GM12873 (cell line): ENCODE results near the gene KCNB1.

Experiments
- TF ChIP-seq, protein P1 (sequence below): IDR thresholded peaks from 2 replicates; pipeline ENCODE4 v1.5.1; 2012; ENCODE audit warnings: low read depth, mild to moderate bottlenecking, moderate library complexity, low read length, control low read depth; ENCODE audit not compliant: insufficient read depth; ENCODE audit errors: missing control alignments

The KCNB1 gene

DNA sequence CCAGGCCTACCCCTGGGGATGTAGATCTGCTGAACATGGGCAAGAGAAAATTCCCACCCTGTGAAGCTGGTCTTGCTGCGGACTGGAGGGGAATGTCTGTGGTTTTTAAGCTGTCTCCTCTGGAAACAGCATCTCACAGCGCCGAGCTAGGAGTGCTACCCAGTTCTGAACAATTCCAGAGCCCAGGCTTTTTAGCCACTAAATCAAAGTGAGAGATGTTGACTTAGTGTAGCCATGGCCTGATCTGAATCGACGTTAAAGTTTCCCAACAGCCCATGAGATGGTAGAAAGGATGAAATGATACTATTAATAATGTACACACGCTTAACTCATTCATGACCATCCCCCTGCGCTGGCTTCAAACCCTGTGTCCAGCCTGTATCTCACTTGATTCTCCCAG lies 63.7 kb downstream of the KCNB1 start:
- TF ChIP-seq, protein P1, sequence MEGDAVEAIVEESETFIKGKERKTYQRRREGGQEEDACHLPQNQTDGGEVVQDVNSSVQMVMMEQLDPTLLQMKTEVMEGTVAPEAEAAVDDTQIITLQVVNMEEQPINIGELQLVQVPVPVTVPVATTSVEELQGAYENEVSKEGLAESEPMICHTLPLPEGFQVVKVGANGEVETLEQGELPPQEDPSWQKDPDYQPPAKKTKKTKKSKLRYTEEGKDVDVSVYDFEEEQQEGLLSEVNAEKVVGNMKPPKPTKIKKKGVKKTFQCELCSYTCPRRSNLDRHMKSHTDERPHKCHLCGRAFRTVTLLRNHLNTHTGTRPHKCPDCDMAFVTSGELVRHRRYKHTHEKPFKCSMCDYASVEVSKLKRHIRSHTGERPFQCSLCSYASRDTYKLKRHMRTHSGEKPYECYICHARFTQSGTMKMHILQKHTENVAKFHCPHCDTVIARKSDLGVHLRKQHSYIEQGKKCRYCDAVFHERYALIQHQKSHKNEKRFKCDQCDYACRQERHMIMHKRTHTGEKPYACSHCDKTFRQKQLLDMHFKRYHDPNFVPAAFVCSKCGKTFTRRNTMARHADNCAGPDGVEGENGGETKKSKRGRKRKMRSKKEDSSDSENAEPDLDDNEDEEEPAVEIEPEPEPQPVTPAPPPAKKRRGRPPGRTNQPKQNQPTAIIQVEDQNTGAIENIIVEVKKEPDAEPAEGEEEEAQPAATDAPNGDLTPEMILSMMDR, result no peak

DNA sequence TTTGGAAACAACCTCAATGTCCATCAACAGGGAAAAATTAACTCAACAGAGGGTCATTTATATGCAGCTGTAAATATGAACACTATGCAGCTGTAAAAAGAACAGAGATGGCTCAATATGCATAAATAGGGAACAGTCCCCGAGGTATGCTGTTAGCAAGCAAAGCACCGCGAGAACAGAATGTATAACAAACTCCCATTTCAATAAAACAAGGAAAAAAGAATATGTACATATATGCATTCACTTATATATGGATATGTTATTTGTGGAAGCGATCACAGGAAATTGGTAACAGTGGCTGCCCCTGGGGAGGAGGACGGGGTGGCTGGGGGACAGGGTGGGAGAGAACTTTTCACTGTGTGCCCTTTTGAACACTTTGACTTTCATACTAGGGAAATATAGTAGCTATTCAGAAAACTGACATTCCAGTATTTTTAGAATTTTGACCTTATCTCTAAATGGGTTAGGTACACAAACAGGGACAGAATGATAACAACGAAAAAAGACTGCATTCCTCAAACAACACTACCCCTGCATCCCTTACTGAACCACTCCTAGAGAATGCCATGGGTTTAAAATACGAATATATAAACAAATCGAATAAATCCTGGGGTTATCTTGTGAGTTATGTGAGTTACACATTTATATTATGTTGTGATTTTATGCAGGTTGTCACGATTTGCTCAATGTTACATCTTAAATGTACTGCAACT lies 64.5 kb downstream of the KCNB1 start:
- TF ChIP-seq, protein P1, result no peak

DNA sequence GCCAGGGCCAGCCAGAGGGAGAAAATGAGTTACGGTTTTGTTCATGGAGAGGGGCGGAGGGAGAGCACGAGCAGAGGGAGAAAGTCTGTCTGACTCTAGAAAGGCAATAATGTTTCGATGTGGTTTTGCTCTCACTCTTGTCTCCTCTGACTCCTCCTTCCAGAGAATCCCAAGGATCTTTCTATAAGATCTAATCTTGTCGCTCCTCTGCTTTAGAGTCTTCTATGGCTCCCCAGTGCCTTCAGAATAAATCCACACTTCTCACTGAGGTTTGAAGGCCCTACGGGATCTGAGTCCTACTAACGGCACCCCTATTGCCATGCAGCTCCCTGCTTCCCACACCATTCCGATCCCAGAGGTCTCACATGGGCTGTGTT lies 66.8 kb downstream of the KCNB1 start:
- TF ChIP-seq, protein P1, result no peak

GRCh38 chr20:49415005-49415667 lies 67.3 kb downstream of the KCNB1 start:
- TF ChIP-seq, protein P1, result no peak

DNA sequence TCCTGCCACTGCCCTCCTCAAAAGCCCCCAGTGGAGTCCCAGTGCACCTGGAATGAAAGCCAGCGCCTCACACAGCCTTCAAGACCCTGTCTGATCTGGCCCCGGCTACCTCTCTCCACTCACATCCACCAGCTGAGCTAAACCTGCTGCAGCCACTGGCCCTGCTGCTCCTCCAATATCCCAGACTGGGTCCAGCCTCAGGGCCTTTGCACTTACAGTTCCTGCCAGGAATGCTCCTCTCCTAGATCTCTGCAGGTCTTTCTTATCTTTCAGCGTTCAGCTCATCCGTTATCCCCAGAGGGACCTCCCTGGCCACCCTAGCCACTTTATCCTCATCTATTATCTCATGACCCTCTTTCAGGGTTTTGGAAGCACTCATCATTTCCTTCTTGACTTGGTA lies 68.8 kb downstream of the KCNB1 start:
- TF ChIP-seq, protein P1, result no peak

GRCh38 chr20:49412953-49413352 lies 69.5 kb downstream of the KCNB1 start:
- TF ChIP-seq, protein P1, result no peak

DNA sequence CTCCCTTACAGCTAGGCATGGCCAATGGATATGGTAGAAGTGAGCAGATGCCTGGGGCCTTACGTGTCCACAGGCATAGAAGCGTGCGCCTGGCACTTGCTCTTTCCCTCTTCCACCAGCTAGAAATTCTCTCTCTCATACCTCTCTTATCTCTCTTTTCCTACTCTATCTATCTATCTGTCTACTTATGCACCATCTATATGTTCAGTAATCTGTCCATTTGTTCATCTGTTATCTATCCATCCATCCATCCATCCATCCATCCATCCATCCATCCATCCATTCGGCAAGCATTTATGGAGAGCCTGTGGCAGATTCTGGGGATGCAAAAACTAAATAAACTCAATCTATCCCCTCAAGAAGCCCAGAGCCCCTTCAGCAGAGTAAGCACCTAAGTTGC lies 70.2 kb downstream of the KCNB1 start:
- TF ChIP-seq, protein P1, result no peak
